ENCODE results near the gene LRRC42. TPM values are rescaled to one million over a fixed set of nuclear protein-coding genes. Genes with fewer than 3 reads are reported as not detected.
"Not testable (repeated sequence)": the region's sequence is repeated elsewhere in the genome, so short reads cannot be mapped to it uniquely, and the experiment has no call there.

LRRC42 gene
- total RNA-seq, 1 donor from 2014 or later = 28.2 TPM

DNA sequence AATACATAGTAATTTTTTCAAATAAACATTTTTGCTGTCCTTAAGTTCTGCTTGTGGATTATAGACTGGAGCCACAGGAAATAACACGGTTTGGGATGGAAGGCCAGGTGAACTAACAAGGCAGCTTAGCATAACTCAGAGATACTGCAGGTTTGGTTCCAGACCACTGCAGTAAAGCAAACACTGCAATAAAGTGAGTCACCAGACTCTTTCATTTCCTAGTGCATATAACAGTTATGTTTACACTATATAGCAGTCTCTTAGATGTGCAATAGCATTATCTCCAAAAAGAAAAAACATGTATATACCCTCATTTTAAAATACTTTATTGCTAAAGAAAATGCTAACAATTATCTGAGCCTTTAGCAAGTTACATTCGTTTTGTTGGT, 22.0 kb downstream of the LRRC42 start:
- DNase-seq = no peak

DNA sequence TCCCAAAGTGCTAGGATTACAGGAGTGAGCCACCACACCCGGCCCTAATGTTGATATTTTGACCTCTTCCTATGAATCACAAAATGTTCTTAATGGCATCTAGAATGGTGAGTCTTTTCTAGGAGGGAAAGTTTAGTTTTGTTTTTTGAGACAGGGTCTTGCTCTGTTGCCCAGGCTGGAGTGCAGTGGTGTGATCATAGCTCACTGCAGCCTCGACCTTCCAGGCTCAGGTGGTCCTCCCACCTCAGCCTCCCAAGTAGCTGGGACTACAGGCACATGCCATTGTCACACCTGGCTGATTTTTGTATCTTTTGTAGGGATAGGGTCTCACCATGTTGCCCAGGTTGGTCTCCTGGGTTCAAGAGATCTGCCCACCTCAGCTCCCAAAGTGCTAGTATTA, 23.2 kb downstream of the LRRC42 start:
- not testable (repeated sequence) for DNase-seq

- no peak for DNase-seq
These were observed 25.6 kb downstream of the LRRC42 start for GRCh38 chr1:53971718-53972117.

DNA sequence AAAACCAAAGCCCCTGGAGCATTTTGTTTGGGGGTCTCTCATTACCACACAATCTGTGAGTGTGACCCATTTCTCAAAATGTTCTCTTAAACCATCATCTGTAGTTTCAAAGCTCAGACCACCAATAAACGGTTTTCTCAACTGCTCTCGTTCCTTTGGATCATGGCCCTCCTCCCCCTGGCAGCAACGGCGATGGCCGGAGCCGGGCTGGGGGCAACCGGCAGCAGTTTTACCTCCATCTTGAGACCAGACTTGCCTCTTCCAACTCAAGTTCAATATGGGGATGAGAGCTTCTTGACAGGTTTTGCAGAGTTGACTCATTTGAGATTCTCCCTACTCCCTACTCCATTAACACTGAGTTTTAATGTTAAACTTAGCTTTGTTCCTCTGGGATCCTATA, 29.7 kb downstream of the LRRC42 start:
- no peak for DNase-seq

- DNase-seq = no peak
These were observed 33.7 kb downstream of the LRRC42 start for GRCh38 chr1:53979712-53980450.

DNA sequence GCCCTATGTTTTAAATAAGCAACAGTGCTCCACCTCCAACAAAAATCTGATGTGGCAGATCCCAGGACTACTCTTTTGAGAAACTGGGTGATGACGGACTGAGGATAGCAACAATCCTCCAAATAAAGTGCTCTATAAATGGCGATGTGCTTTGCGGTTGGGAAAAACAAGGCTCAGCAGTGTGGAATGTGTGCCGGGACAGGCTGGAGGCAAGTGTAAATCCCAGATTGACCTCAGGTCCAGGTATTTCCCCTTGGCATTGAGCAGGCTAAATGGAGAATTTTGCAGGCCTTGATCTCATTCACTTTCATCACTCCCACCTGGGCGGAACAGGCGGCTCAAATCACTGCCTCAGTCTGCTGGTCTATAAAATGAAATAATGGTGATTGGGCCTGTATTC, 35.1 kb downstream of the LRRC42 start:
- no peak for DNase-seq

- peak; percentile 49 for DNase-seq
These were observed 36.0 kb downstream of the LRRC42 start for GRCh38 chr1:53982034-53982762.

GRCh38 chr1:53982763-53983104, 36.6 kb downstream of the LRRC42 start:
- no peak for DNase-seq

- no peak for DNase-seq
These were observed 38.6 kb downstream of the LRRC42 start for GRCh38 chr1:53984726-53985125.

DNA sequence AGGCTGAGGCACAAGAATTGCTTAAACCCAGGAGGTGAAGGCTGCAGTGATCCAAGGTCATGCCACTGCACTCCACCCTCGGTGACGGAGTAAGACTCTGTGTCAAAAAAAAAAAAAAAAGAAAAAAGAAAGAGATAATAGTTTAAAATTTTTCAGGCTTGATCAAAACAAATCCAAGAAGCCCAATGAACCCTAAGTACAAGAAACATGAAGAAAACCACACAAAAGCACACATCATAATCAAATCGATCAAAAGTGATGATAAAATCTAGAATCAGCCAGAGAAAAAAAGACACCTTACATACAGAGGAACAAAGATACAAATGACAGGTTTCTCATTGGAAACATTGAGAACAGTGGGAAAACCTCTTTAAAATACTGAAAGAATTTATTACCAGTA, 40.3 kb downstream of the LRRC42 start:
- DNase-seq = no peak

- DNase-seq = no peak
These were observed 41.7 kb downstream of the LRRC42 start for GRCh38 chr1:53987880-53988279.

GRCh38 chr1:53992085-53992874, 46.1 kb downstream of the LRRC42 start:
- DNase-seq = peak; percentile 24

GRCh38 chr1:53994516-53994915, 48.4 kb downstream of the LRRC42 start:
- not testable (repeated sequence) for DNase-seq

DNA sequence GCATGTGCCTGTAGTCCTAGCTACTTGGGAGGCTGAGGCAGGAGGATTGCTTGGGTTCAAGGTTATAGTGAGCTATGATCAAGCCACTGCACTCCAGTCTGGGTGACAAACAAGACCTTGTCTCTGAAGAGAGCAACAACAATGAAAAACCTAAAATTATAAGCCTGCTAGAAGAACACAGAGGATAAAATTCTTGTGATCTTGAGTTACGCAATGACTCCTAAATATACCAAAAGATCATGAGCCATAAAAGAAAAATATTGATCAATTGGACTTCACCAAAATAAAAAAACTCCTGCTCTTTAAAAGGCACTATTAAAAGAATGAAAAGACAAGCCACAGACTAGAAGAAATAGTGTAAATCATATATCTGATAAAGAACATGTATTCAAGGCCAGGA, 49.5 kb downstream of the LRRC42 start:
- DNase-seq = no peak

- DNase-seq = no peak
These were observed 52.1 kb downstream of the LRRC42 start for GRCh38 chr1:53998223-53998622.

DNA sequence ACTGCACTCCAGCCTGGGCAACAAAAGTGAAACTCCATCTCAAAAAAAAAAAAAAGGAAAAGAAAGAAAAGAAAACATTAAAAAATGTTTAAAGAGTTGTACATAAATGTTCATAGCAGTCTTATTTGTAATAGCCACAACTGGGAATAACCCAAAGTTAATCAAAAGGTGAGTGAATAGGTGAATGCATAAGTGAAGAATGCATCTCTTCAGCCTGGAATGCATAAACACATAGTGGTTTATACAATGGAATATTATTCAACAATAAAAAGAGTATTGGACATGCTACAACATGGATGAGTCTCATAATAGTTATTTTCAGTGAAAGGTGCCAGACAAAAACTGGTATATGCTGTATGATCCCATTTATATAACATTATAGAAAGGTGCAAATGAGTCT, 53.8 kb downstream of the LRRC42 start:
- DNase-seq = no peak

- no peak for DNase-seq
These were observed 55.4 kb downstream of the LRRC42 start for GRCh38 chr1:54001591-54001990.

GRCh38 chr1:54002544-54003248, 56.5 kb downstream of the LRRC42 start:
- DNase-seq = no peak

DNA sequence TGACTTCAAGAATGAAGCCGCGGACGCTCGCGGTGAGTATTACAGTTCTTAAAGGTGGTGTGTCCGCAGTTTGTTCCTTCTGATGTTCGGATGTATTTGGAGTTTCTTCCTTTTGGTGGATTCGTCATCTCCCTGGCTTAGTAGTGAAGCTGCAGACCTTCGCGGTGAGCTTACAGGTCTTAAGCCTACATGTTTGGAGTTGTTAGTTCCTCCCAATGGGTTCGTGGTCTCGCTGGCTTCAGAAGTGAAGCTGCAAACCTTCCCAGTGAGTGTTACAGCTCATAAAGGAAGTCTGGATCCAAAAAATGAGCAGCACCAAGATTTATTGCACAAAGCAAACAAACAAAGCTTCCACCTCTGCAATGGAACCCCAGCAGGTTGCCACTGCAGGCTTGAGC, 57.1 kb downstream of the LRRC42 start:
- no peak for DNase-seq

GRCh38 chr1:54003750-54004480, 57.8 kb downstream of the LRRC42 start:
- not testable (repeated sequence) for DNase-seq

GRCh38 chr1:54004481-54005049, 58.4 kb downstream of the LRRC42 start:
- no peak for DNase-seq

DNA sequence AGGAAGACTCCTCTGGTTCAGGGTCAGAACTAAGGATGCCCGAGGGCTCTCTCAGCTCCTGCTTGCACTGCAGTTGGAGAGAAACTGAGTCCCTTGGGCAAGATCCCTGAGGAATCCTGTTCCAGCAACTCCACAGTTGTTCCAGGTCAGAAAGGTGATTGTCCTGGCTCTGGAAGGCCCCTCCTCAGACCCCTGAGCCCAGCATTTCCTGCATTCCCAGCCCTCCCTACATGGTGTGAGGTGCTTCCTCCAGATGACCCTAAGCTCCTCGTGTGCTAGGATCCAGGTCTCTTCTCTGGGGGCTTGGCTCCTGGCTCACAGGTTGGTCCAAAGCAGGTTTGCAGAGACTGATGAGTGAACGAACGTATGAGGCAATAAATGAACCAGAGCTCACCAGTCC, 60.4 kb downstream of the LRRC42 start:
- no peak for DNase-seq

All from dermis blood vessel endothelial cell (primary cell).